UCSD-AML1 (cell line): Measurements from ENCODE around the gene ZNF862.

Experiments
- DNase-seq: peaks from one replicate; lab custom pipeline; 2025; ENCODE audit not compliant: unreplicated experiment; lab: John Stamatoyannopoulos, UW

The ZNF862 gene

GRCh38 chr7:149838224-149838991 is at the start of gene ZNF862:
ZNF862 (plus strand) TSS chr7:149838375; CDS start chr7:149838612, 237 bp downstream.
- peak; percentile 89 for DNase-seq

- DNase-seq = no peak
Measured at GRCh38 chr7:149789101-149789500, 49.1 kb upstream of the ZNF862 start.

GRCh38 chr7:149790146-149790548 is 48.0 kb upstream of the ZNF862 start:
- no peak for DNase-seq

- DNase-seq = no peak
Measured at GRCh38 chr7:149790754-149791360, 47.3 kb upstream of the ZNF862 start.

- no peak for DNase-seq
Measured at GRCh38 chr7:149791411-149792219, 46.6 kb upstream of the ZNF862 start.

GRCh38 chr7:149792220-149792595 is 46.0 kb upstream of the ZNF862 start:
- no peak for DNase-seq

GRCh38 chr7:149793261-149793660 is 44.9 kb upstream of the ZNF862 start:
- DNase-seq = no peak

- no peak for DNase-seq
Measured at GRCh38 chr7:149794661-149795060, 43.5 kb upstream of the ZNF862 start.

GRCh38 chr7:149795126-149795525 is 43.0 kb upstream of the ZNF862 start:
- no peak for DNase-seq

GRCh38 chr7:149796287-149796860 is 41.8 kb upstream of the ZNF862 start:
- no peak for DNase-seq

GRCh38 chr7:149797771-149798170 is 40.4 kb upstream of the ZNF862 start:
- no peak for DNase-seq

GRCh38 chr7:149799397-149800168 is 38.6 kb upstream of the ZNF862 start:
- DNase-seq = peak; percentile 25

- no peak for DNase-seq
Measured at GRCh38 chr7:149800169-149800555, 38.0 kb upstream of the ZNF862 start.

- no peak for DNase-seq
Measured at GRCh38 chr7:149801002-149801566, 37.1 kb upstream of the ZNF862 start.

- no peak for DNase-seq
Measured at GRCh38 chr7:149801816-149802215, 36.4 kb upstream of the ZNF862 start.

GRCh38 chr7:149802966-149803365 is 35.2 kb upstream of the ZNF862 start:
- no peak for DNase-seq

- DNase-seq = no peak
Measured at GRCh38 chr7:149803551-149804074, 34.6 kb upstream of the ZNF862 start.

GRCh38 chr7:149804106-149804505 is 34.1 kb upstream of the ZNF862 start:
- DNase-seq = no peak

GRCh38 chr7:149806726-149807125 is 31.4 kb upstream of the ZNF862 start:
- DNase-seq = no peak

- no peak for DNase-seq
Measured at GRCh38 chr7:149808311-149808710, 29.9 kb upstream of the ZNF862 start.
